Prostate gland (tissue), 2 donors: Measurements from ENCODE around the gene DDX41. TPM values are rescaled to one million over a fixed set of nuclear protein-coding genes. Genes with fewer than 3 reads are reported as not detected.
A peak's percentile ranks its signal among the peaks of the same experiment; 100 is the strongest.

ENCODE experiments used
- DNase-seq: peaks from one replicate; pipeline ENCODE4 v3.0.0-alpha.2; 2019; ENCODE audit warnings: low spot score
- H3K27ac ChIP-seq, 2 donors: fragments of 200-600 bp; sonication (generic); 2 replicates each; pipeline ENCODE4 v1.5.1; 2017 to 2019
- H3K27me3 ChIP-seq: fragments of 200-600 bp; sonication (generic); replicated peaks from 2 replicates; pipeline ENCODE4 v1.5.1; 2019; ENCODE audit not compliant: insufficient read depth
- H3K36me3 ChIP-seq, 2 donors: fragments of 200-600 bp; sonication (generic); 1 replicate in 1 of 2; 2 replicates in 1 of 2; pipeline versions ENCODE4 v1.5.1 to v1.8.1; 2017 to 2019
- H3K4me1 ChIP-seq: fragments of 200-600 bp; sonication (generic); replicated peaks from 2 replicates; pipeline ENCODE4 v1.5.1; 2019
- H3K4me3 ChIP-seq, 2 donors: fragments of 200-600 bp; sonication (generic); 2 replicates each; pipeline ENCODE4 v1.5.1; 2017 to 2019
- H3K9me3 ChIP-seq: fragments of 200-600 bp; sonication (generic); 2 replicates; pipeline ENCODE4 v1.5.1; 2017
- POLR2A ChIP-seq: fragments of 450-650 bp; IDR thresholded peaks from one replicate; pipeline ENCODE4 v1.6.1; 2016; ENCODE audit warnings: antibody characterized with exemption, mild to moderate bottlenecking
- POLR2AphosphoS5 ChIP-seq: sonication (generic); formaldehyde crosslinking; IDR thresholded peaks from one replicate; pipeline ENCODE4 v1.6.1; 2017; ENCODE audit warnings: antibody characterized with exemption
- WGBS: methylation state at CpG from one replicate; pipeline ENCODE4 v1.1.5; 2018; 5-methylcytosine and 5-hydroxymethylcytosine counted together
- intact Hi-C: fragments of 100-400 bp; cut with DNase I; formaldehyde crosslinking; loops from one replicate; pipeline ENCODE4 v1.14.2; 2022
- total RNA-seq, 2 donors: library from RNA; depleted of rRNA; stranded (reverse); fragments of >200 nt; gene quantifications; one replicate each; pipeline ENCODE4 v1.1.0, GENCODE V29; 2016
- TF ChIP-seq, protein P1 (sequence below), 4 experiments: fragments of 200-600 bp in 2 of 4; fragments of 450-650 bp in 2 of 4; sonication (generic) in 2 of 4; IDR thresholded peaks; 1 replicate in 3 of 4; 2 replicates in 1 of 4; pipeline ENCODE4 v1.5.1; 2016 to 2019; ENCODE audit warnings: antibody characterized with exemption in 4 of 4, mild to moderate bottlenecking in 2 of 4, moderate library complexity in 2 of 4

Gene DDX41
- total RNA-seq, 2 donors from 2014 or later = 126 to 139 TPM

DNA sequence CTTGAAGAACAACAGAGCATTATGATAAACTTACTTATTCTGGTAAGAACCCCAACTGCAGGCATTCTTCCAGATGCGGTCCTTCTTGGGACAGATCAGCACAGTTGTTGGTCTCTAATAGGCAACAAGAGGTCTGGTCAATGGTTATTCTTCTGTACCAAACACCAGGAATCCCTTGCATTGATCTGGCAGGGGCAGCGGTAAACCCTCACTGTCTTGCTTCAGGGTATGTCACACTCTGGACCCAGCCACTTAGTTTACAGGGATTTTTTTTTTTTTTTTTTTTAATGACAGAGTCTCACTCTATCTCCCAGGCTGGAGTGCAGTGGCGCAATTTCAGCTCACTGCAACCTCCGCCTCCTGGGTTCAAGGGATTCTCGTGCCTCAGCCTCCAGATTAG, 38.9 kb upstream of the DDX41 start:
- no peak overlapping the region for H3K27ac ChIP-seq
- TF ChIP-seq POLR2A (no peak), POLR2AphosphoS5 (no peak)
- TF ChIP-seq, protein P1, sequence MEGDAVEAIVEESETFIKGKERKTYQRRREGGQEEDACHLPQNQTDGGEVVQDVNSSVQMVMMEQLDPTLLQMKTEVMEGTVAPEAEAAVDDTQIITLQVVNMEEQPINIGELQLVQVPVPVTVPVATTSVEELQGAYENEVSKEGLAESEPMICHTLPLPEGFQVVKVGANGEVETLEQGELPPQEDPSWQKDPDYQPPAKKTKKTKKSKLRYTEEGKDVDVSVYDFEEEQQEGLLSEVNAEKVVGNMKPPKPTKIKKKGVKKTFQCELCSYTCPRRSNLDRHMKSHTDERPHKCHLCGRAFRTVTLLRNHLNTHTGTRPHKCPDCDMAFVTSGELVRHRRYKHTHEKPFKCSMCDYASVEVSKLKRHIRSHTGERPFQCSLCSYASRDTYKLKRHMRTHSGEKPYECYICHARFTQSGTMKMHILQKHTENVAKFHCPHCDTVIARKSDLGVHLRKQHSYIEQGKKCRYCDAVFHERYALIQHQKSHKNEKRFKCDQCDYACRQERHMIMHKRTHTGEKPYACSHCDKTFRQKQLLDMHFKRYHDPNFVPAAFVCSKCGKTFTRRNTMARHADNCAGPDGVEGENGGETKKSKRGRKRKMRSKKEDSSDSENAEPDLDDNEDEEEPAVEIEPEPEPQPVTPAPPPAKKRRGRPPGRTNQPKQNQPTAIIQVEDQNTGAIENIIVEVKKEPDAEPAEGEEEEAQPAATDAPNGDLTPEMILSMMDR (IDR thresholded peaks at IDR 0.05) = no peak
- DNase-seq = no peak
- no peaks in the 10 kb centered on the region for H3K36me3 ChIP-seq
- 95% methylated on average over 5 of the region's 5 CpGs for WGBS
- no peaks in the 10 kb centered on the region for H3K9me3 ChIP-seq
- no peaks in the 10 kb centered on the region for H3K27me3 ChIP-seq
- H3K4me1 ChIP-seq = peaks cover 8% of the 10 kb centered on the region
- H3K4me3 ChIP-seq = no peak overlapping the region
- intact Hi-C loops = no loop called here

- H3K36me3 ChIP-seq = no peaks in the 10 kb centered on the region
- no peak overlapping the region for H3K27ac ChIP-seq
- TF ChIP-seq, protein P1 (IDR thresholded peaks at IDR 0.05) = no peak
- TF ChIP-seq POLR2AphosphoS5 (no peak), POLR2A (no peak)
- DNase-seq = no peak
- 98% methylated on average over 2 of the region's 2 CpGs for WGBS
- peaks cover 8% of the 10 kb centered on the region for H3K4me1 ChIP-seq
- no peaks in the 10 kb centered on the region for H3K9me3 ChIP-seq
- intact Hi-C loops = no loop called here
- H3K27me3 ChIP-seq = no peaks in the 10 kb centered on the region
- H3K4me3 ChIP-seq = no peak overlapping the region
These were observed 38.5 kb upstream of the DDX41 start for GRCh38 chr5:177555228-177555627.

DNA sequence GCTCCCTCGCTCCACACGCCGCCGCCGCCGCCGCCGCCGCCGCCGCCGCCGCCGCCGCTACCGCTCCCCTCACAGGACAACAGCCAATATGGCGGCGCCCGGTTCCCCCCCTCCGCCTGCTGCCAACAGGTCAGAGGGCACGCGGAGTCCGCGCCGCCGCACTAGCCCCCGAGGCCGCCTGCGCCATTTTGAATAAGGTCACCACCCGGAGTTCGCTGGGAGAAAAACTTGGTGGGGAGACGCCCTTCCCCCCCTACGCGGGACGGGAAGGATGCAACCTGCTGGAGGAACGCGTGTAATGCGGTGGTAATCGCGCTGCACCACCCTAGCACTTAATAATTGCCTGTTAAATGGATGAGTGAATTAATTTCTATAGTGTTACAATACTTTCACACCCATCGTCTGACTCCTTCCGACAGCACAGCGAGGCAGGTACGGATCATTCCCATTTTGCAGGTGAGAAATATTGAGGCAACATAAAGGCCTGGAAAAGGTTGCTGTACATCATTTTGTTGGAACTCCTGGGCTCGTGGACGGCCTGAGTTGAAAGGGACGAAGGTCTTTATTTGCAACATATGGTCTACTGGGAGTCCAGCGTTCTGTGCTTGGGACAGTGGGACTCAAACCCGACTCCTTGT, 37.8 kb upstream of the DDX41 start, which contains the start of gene FAM193B:
TSS of gene FAM193B (minus strand) at position 90 of the 638 bp plus-strand sequence. CDS start 105 bp downstream, outside the sequence.
- TF ChIP-seq POLR2AphosphoS5 (peak; percentile 92), POLR2A (peak; percentile 52)
- TF ChIP-seq, protein P1 (IDR thresholded peaks at IDR 0.05) = peak in 1 of 4 experiments; percentile 11
- H3K27me3 ChIP-seq = no peaks in the 10 kb centered on the region
- 20% methylated on average over 23 of the region's 49 CpGs for WGBS
- DNase-seq = peak; percentile 91
- no peaks in the 10 kb centered on the region for H3K9me3 ChIP-seq
- peak within 1 kb of the TSS; percentile 91 to 95 for H3K4me3 ChIP-seq
- intact Hi-C loops = loop anchor here (1.0 kb wide), 1 partner anchor 16 kb away; no protein-coding TSS in a partner anchor
- H3K36me3 ChIP-seq = no peaks in the 10 kb centered on the region
- peak within 1 kb of the TSS; percentile 90 for H3K27ac ChIP-seq
- peaks cover 8% of the 10 kb centered on the region for H3K4me1 ChIP-seq

- intact Hi-C loops = loop anchor here (1.0 kb wide), 1 partner anchor 16 kb away; no protein-coding TSS in a partner anchor
- Histone ChIP-seq H3K9me3 (no peaks in the 10 kb centered on the region), H3K4me3 (peak overlapping the region; percentile 91 to 95), H3K4me1 (peaks cover 9% of the 10 kb centered on the region), H3K36me3 (no peaks in the 10 kb centered on the region), H3K27ac (peak overlapping the region; percentile 90), H3K27me3 (no peaks in the 10 kb centered on the region)
- 2% methylated on average over 32 of the region's 72 CpGs for WGBS
- DNase-seq = peak; percentile 21
- TF ChIP-seq, protein P1 (IDR thresholded peaks at IDR 0.05) = no peak
These were observed 37.1 kb upstream of the DDX41 start for GRCh38 chr5:177553671-177554429.
